ENCODE results near the gene FRMPD1.

Gene FRMPD1

DNA sequence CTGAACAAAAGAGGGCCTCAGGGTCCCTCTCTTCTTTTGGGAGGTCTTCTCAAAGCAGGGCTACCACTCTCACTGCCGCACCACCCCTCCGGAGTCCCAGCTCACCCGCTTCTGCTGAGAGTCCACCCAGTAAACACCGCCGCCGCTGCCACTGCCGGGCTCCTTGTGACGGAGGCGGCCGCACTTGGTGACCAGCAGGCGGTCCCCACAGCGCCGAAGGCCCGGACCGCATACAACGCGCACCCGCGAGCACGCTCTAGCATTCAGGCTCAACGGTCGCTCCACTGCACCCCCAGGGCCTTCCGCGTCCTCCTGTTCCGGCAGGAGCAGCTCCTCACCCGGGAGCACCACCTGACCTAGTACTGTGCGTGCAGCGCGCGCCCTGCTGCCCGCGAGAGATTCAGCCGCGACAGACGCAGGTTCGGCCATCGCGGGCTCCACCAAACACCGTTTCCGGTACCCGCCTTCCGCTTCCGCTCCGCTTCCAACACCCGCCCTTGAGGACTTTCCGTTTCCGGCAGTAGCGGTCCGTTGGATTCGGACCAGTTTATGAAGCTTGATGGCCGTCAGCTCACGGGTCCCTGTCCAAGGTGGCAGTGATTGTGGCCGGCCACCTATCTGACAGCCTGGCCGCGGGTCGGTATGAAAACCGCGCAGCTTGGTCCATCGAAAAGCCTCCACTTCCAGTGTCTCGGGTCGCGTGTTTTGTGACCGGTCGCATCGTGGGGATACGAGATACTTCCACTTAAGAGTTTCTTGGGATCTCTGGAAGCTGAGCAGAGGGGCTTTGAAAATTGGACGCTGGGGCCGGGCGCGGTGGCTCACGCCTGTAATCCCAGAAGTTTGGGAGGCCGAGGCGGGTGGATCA lies 134.1 kb downstream of the FRMPD1 start, which contains the start of gene EXOSC3:
EXOSC3 (minus strand) TSS at position 449 of the 868 bp plus-strand sequence; CDS start at position 429, 20 bp downstream.
- peak; percentile 85 to 86 for DNase-seq

DNA sequence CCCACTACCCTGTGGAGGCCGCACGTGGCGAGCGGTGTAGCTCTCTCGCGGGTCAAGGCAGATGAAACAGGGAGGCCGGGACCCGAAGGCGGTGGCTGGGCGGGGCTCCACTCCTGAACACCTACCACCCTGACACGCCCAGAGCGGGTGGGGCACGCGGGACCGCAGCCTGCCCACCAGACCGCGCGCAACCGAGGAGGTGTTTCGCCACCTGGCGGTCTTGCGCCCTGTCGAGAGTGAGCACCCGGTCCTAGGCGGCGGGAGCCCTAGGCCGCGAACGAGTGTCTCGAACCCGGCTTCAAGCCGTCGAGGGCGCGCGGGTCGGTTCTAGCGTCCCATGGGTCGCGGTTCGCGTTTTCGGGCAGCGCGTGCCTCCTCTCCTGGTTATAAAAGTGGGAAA lies 136.3 kb downstream of the FRMPD1 start:
- DNase-seq, result no peak

DNA sequence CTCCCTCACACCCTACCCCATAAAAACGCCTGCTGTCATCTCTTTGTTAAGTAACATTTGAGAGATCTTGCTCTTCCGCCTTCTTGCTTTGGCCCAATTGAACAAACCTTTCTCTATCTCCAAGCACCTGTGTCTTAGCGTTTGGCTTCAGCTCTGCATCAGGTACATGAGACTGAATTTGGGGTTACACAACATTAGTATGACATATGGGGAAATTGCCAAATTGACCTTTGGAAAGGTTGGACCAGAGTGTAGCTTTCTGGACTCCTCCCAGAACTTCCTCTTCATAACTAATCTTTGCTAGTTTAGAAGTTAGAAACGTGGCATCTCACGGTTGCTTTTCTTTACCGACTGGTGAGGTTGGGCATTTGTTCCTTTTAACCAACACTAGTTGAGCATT lies 137.6 kb downstream of the FRMPD1 start:
- no peak for DNase-seq

DNA sequence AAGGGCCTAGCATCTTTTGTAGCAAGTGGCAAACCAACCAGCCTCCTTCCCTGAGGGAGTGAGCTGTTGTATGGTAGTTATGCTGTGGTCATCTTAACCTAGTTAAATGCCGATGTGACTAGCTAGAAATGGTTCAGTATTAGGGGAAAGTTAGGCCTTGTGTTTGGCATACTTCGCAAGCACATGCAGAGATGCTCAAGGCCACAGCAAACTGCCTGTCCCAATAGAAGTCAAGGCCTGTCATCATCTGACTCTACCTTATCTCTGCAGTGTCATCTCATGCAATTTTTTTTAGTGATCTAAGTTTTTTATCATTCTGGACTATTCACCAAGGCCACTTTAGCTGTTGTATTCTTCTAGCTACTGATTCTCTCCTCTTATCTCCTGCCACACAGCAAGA lies 139.3 kb downstream of the FRMPD1 start:
- no peak for DNase-seq

DNA sequence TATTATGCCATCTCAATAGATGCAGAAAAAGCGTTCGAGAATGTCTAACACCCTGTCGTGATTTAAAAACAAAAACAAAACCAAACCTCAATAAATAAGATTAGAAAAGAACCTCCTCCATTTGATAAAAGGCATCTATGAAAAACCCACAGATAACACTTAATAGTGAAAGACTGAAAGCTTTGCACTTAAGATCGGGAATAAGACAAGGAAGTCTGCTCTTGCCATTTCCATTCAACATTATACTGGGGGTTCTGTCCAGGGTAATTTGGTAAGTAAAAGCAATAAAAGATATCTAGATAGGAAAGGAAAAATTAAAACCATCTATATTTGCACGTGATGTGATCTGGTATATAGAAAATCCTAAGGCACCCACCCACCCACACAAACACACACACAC lies 141.4 kb downstream of the FRMPD1 start:
- no peak for DNase-seq

DNA sequence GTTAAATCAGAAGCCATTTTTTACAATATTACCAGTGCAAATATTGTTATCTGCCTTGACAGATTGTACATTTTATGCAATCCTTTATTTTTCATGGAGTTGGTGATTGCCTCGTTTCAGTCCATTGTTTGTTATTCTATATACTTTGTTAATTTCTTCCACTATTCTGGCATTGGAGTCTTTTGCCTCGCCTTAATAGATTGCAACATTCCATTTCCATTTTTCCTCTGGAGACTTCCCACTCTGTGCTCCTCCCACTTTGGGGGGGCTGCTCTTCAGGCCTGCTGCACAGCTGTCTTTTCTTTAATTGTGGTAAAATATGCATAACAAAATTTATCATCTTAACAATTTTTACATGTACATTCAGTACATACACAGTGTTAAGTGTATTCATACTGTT lies 145.5 kb downstream of the FRMPD1 start:
- no peak for DNase-seq
